ENCODE data around the gene NRSN2. TPM values are rescaled to one million over a fixed set of nuclear protein-coding genes. Genes with fewer than 3 reads are reported as not detected.

Gene NRSN2
- total RNA-seq, 1 donor from 2014 or later = 89.3 TPM

- Mint-ChIP-seq H3K4me1 (ENCODE audit: low read depth, unreplicated experiment) (peaks cover 16% of the 10 kb centered on the region), H3K36me3 (ENCODE audit: unreplicated experiment) (no peaks in the 10 kb centered on the region), H3K27ac (ENCODE audit: unreplicated experiment) (no peak overlapping the region), H3K27me3 (ENCODE audit: unreplicated experiment) (peaks cover 9% of the 10 kb centered on the region), H3K4me3 (ENCODE audit: unreplicated experiment) (no peak overlapping the region), H3K9me3 (ENCODE audit: unreplicated experiment) (peaks cover 7% of the 10 kb centered on the region)
- TF ChIP-seq CTCF (IDR thresholded peaks at IDR 0.05; ENCODE audit: partially characterized antibody, unreplicated experiment) = no peak
- no peak for DNase-seq
These were observed 56.1 kb downstream of the NRSN2 start for GRCh38 chr20:402898-403581.

GRCh38 chr20:403582-403957 lies 56.7 kb downstream of the NRSN2 start:
- TF ChIP-seq CTCF (IDR thresholded peaks at IDR 0.05; ENCODE audit: partially characterized antibody, unreplicated experiment) = no peak
- H3K27me3 Mint-ChIP-seq (ENCODE audit: unreplicated experiment) = peaks cover 9% of the 10 kb centered on the region
- no peak overlapping the region for H3K4me3 Mint-ChIP-seq (ENCODE audit: unreplicated experiment)
- H3K36me3 Mint-ChIP-seq (ENCODE audit: unreplicated experiment) = no peaks in the 10 kb centered on the region
- DNase-seq = no peak
- peaks cover 16% of the 10 kb centered on the region for H3K4me1 Mint-ChIP-seq (ENCODE audit: low read depth, unreplicated experiment)
- H3K27ac Mint-ChIP-seq (ENCODE audit: unreplicated experiment) = no peak overlapping the region
- H3K9me3 Mint-ChIP-seq (ENCODE audit: unreplicated experiment) = peaks cover 7% of the 10 kb centered on the region

- Mint-ChIP-seq H3K9me3 (ENCODE audit: unreplicated experiment) (peaks cover 8% of the 10 kb centered on the region), H3K27ac (ENCODE audit: unreplicated experiment) (no peak overlapping the region), H3K4me1 (ENCODE audit: low read depth, unreplicated experiment) (peaks cover 18% of the 10 kb centered on the region), H3K27me3 (ENCODE audit: unreplicated experiment) (peaks cover 11% of the 10 kb centered on the region), H3K36me3 (ENCODE audit: unreplicated experiment) (no peaks in the 10 kb centered on the region), H3K4me3 (ENCODE audit: unreplicated experiment) (no peak overlapping the region)
- no peak for TF ChIP-seq CTCF (IDR thresholded peaks at IDR 0.05; ENCODE audit: partially characterized antibody, unreplicated experiment)
- no peak for DNase-seq
These were observed 57.2 kb downstream of the NRSN2 start for GRCh38 chr20:404088-404487.

Other genes with a start within 250 kb of the NRSN2 start
- gene DEFB126, start 204.5 kb upstream of the NRSN2 start, total RNA-seq (ENCODE audit: unreplicated experiment) = not detected
- gene DEFB127, start 189.7 kb upstream of the NRSN2 start, total RNA-seq (ENCODE audit: unreplicated experiment) = not detected
- not detected for gene DEFB128, start 157.4 kb upstream of the NRSN2 start, total RNA-seq (ENCODE audit: unreplicated experiment)
- gene DEFB129, start 119.9 kb upstream of the NRSN2 start, total RNA-seq (ENCODE audit: unreplicated experiment) = not detected
- not detected for gene DEFB132, start 89.4 kb upstream of the NRSN2 start, total RNA-seq (ENCODE audit: unreplicated experiment)
- gene C20orf96, start 56.4 kb upstream of the NRSN2 start, total RNA-seq (ENCODE audit: unreplicated experiment) = 61.1 TPM
- gene ZCCHC3, start 49.5 kb upstream of the NRSN2 start, total RNA-seq (ENCODE audit: unreplicated experiment) = 15.3 TPM
- gene SOX12, start 21.6 kb upstream of the NRSN2 start, total RNA-seq (ENCODE audit: unreplicated experiment) = 67.0 TPM
- 29.3 TPM for gene TRIB3, start 33.6 kb downstream of the NRSN2 start, total RNA-seq (ENCODE audit: unreplicated experiment)
- gene RBCK1, start 61.2 kb downstream of the NRSN2 start, total RNA-seq (ENCODE audit: unreplicated experiment) = 97.6 TPM
- 39.6 TPM for gene TBC1D20, start 115.4 kb downstream of the NRSN2 start, total RNA-seq (ENCODE audit: unreplicated experiment)
- 214 TPM for gene CSNK2A1, start 196.7 kb downstream of the NRSN2 start, total RNA-seq (ENCODE audit: unreplicated experiment)